GM19035 (cell line): Measurements from ENCODE around the gene NDFIP1.
"Not testable (repeated sequence)": the region's sequence is repeated elsewhere in the genome, so short reads cannot be mapped to it uniquely, and the experiment has no call there.

ENCODE experiments used
- ATAC-seq: cut with Tn5 transposase; IDR thresholded peaks from one replicate; pipeline ENCODE4 v1.9.1; 2021; ENCODE audit not compliant: unreplicated experiment

Gene NDFIP1

GRCh38 chr5:142151436-142152383 is 43.1 kb downstream of the NDFIP1 start:
- no peak for ATAC-seq

GRCh38 chr5:142152384-142152732 is 43.8 kb downstream of the NDFIP1 start:
- no peak for ATAC-seq

DNA sequence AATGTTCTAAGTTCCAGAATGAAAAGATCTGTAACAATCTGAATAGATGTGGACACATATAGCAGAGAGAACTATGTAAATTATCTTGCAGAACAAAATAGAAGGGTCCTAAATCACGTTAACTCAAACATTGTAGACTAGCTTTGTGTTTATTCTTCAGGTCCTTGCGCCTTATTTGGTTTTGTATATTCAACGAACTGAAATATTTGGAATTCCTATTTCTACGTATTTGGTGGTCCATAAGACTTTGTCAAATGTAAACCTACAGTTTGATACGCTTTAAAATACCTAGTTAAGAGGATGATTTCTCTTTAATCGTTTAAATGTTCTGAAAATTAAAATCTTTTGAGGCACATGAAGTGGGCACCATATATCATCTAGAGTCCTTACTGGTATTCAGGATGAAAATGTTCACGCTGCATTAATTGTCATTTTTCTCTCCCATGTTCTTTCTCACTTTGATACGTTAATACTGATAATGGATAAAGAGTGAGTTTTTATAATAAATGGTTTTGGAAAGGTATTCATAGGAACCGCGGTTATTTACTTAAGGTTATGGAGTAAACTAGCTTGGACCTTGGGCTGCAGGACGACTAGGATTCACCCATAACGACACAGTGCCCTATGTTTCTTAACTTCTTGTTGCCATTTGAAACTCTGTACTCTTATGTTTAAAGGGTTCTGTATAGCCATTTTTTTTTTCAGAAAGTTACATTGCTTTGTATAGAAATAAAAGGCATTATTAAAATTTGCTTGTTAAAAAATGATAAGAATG is 45.3 kb downstream of the NDFIP1 start:
- no peak for ATAC-seq

GRCh38 chr5:142154449-142154841 is 45.9 kb downstream of the NDFIP1 start:
- not testable (repeated sequence) for ATAC-seq

- no peak for ATAC-seq
Observed at GRCh38 chr5:142156839-142157463, 48.4 kb downstream of the NDFIP1 start.

DNA sequence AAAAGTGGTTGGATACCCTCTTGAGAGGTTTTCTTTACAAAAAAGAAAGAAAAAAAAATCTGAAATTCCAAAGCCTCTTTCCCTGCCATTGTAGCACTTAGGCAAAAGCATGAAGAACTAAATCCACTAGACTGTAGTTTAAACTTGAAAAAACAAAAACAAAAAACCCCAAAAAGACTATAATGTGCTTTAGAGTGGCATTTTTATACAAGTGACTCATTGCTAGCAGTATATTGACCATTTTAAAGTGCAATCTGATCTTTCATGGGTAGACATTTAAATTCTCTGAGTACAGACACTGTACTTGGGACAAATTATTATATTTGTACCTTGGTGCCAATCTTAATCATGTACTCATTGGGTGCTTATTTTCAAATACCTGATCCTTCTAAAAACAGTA is 50.8 kb downstream of the NDFIP1 start:
- ATAC-seq: no peak

GRCh38 chr5:142164315-142164714 is 55.7 kb downstream of the NDFIP1 start:
- no peak for ATAC-seq

DNA sequence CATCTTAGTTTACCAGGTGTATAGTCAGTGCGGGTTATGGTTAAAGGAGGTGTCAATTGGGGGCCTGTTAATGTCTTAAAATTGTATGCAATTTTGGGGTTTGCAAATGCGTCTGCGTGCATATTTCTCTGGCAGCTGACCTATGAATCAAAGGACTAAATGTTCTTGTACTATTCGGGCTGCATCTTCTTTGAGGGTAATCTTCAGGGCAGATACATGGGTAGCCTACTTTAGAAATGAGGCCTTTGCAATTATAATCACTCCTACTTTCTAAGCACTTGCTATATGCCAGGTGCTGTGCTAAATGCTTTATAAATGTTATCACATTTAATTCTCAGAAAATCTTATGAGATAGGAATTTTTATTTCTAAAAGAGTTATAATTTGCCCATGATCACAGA is 58.2 kb downstream of the NDFIP1 start:
- ATAC-seq: no peak

GRCh38 chr5:142167458-142167857 is 58.9 kb downstream of the NDFIP1 start:
- ATAC-seq: no peak

DNA sequence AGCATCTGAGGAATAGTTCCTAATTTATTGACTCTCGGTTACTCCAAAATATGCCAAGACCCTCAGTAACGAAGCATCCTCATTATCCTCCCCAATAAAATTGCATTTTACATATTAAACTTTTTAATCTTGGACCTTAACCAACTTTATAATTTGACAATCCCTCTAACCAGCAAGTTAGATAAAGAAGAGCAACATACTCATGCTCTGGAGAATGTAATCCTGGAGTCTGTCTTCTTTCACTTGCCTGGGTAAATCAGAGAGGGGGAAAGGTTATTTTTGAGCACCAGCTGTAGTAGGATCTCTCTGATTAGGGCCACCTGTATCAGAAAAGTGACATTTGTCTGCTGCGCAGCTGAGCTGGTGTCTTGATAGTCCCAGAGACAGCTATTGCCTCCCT is 59.8 kb downstream of the NDFIP1 start:
- no peak for ATAC-seq

DNA sequence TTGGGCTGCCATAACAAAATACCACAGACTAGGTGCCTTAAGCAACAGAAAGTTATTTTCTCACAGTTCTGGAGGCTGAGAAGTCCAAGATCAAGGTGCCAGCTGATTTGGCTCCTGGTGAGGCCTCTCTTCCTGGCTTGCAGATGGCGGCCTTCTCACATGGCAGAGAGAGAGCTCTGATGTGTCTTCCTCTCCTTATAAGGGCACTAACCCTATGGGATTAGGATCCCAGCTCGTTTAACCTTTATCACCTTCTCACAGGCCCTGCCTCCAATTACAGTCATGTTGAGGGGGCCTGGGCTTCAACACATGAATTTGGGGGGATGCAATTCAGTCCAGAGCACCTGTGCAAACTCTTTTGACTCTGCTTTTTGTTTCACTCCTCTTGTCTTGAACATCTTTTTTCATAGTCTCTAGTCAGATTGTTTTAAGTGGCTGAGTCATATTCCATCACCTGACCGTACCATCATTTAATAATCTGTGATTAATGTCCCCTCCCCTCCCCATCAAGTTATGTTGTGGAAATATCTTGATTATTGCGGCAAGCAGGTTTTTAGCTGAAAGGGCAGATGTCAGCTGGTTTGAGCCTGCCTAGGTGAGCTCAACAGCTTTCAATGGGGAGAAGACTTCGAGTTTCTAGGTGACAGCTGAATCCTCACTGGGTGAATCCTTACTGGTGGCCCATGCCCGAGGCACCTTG is 61.8 kb downstream of the NDFIP1 start:
- no peak for ATAC-seq

GRCh38 chr5:142171270-142171669 is 62.7 kb downstream of the NDFIP1 start:
- no peak for ATAC-seq

GRCh38 chr5:142175039-142175438 is 66.5 kb downstream of the NDFIP1 start:
- ATAC-seq: no peak

- ATAC-seq: no peak
Observed at GRCh38 chr5:142175461-142176142, 67.0 kb downstream of the NDFIP1 start.

DNA sequence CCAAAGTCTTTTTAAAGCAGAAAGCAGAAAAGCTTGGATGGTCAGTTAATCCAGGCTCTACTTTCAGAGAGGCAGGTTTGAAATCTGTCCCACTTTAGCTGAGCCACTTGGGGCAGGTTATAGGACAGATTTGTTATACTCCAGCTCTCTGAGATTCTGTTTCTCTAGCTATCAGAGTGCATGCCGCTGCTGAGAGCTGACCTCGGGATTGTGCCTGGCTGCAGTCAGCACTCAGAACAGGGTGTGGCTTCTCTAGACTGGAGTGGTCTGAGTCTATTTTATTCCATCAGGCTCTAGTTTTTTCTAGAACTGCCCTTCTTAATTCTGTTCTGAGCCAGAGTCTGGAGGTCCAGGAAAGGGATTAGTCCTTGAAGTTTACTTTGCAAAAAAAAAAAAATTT is 67.7 kb downstream of the NDFIP1 start:
- no peak for ATAC-seq

GRCh38 chr5:142178651-142179050 is 70.1 kb downstream of the NDFIP1 start:
- no peak for ATAC-seq

- ATAC-seq: no peak
Observed at GRCh38 chr5:142179776-142180387, 71.3 kb downstream of the NDFIP1 start.

DNA sequence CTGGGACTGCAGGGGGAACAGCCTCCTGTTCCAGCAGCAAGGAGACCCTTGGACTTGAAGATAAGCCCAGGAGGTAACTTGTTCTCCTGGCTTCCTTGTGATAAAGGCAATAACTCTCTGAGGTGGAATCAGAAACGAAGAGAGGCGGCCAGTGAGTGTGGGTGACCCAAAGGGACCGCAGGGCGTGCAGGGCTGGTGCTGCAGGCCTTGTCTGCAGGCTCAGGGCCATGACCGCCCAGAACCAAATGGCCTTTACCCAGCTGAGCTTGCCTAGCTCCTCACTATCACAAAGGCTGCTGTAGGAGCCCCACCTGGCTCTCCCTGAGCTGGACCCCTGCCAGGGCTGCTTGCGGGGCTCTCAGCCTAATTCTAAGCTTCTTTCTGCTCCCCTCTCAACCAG is 72.5 kb downstream of the NDFIP1 start:
- ATAC-seq: no peak

GRCh38 chr5:142181547-142182163 is 73.1 kb downstream of the NDFIP1 start:
- ATAC-seq: no peak

- no peak for ATAC-seq
Observed at GRCh38 chr5:142182840-142183239, 74.3 kb downstream of the NDFIP1 start.
